GM21423 (cell line): ENCODE measurements around the gene PTPN14.

Experiments
- ATAC-seq: cut with Tn5 transposase; IDR thresholded peaks from one replicate; pipeline ENCODE4 v1.9.1; 2021; ENCODE audit warnings: mild to moderate bottlenecking, moderate library complexity; ENCODE audit not compliant: unreplicated experiment

The PTPN14 gene

GRCh38 chr1:214459895-214460294 lies 91.5 kb downstream of the PTPN14 start:
- no peak for ATAC-seq

GRCh38 chr1:214458541-214458940 lies 92.9 kb downstream of the PTPN14 start:
- ATAC-seq = no peak

DNA sequence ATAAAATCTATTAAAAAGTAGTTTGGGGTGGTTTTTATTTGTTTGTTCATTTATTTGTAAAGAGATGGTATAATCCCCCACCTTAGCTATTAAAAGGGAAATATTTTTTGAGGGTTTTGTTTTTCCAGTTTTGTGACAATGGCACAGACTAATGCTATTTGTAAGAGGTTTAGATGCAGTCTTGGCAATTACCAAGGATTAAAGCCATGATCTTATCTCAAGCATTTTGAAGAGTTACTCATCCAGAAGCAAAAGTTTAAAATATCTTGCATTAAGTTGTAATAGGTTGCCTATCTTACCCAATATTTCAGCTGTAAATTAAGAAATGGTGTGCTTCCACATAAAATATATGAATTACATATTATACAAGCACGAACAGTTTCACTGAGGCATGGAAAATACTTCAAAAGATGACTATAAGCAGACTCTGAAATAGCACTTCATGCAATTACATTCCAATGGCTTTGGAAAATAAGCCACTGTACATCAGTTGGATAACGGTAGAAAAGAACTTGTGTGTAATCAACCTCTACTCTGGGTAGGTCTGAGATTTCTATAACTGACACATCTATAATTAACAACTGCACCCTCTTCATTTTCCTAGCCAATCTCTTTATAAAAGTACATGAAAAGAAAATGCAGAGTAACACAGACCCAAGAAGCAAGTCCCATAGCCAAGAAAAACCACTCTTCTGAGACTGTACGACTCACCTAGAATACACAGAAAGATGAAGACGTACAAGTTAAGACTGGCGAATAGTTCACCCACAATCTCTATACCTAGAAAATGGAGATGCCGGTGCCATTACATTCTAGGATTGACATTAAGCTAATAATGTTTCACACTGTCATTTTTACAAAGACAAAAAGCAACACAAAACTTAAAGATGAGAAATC lies 95.2 kb downstream of the PTPN14 start:
- ATAC-seq = no peak

DNA sequence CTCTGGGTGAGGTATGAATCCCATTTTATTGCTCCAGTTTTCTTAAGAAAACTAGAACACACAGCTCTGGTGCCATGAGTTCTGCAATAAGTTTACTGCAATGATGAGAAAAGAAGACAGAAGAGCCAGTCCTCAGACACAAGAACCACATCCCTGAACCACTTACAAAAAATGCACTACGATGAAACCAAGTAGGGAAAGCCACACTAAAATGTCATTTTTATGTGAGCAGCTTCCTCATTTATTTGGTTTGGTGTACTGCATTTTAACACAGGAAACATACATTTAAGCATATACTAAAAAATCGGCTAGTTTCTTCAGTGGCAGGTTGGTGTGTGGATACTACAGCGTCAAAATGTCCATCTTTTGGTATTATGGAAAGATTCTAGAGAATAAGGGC lies 95.9 kb downstream of the PTPN14 start:
- ATAC-seq = no peak

DNA sequence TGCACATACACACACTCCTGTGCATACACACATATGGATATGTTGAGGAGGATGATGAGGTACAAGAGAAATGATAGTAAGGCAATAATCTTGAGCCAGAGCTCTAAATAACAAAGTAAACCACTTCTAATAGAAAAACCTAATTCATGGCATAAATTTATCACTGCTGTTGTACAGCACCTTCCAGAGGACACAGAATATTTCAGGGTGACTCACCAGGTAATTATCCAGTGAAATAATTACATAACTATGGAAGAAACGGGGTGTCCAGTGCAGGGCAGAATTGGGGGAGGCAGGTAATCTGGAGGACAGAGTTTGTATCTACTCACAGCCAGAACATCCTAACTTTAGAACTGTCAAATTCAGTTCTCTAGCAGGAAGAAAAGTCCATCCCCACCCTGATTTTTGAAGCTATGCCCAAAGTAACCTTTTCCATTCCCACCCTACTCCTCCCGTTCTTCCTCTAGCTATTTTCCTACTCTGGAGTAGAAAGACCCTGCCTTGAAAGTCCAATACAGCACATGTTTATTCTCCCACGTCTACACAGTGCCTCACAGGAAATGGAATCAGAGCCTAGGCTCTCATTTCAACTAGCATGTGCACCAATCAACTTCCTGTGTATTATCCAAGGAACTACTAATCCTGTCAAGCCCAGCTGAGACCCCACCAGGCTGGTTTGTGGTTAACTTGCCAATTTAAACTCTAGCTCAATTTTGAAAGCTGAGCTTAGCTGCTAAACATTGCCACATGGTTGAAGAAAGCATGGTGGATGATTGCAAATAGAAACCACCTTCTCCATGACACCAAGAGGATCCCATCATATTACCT lies 96.6 kb downstream of the PTPN14 start:
- no peak for ATAC-seq

DNA sequence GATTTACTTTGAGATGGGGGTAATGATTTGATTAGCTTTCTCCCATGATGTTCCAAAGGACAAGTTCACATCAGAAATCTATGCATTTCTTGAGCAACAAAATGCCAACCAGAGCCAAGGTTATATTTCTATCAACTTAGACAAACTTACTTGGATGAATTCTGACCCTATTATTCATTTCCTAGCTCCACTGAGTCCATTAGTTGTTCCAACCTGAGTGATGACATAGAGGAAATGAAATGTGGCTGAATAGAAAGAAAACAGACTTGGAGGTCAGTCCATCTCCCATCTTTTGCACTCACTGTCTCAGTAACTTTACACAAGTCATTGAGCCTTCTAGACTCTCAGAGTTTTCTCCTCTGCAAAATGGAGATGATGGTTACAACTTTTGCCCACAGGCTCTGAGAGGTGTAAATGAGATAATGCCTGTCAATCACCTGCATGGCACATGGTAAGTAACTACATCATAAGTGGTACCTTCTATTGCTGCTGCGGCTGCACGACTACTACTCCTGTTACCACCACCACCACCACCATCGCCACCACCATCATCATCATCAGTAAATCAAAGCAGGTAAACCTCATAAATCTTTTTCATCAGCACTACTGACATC lies 98.2 kb downstream of the PTPN14 start:
- ATAC-seq = no peak

DNA sequence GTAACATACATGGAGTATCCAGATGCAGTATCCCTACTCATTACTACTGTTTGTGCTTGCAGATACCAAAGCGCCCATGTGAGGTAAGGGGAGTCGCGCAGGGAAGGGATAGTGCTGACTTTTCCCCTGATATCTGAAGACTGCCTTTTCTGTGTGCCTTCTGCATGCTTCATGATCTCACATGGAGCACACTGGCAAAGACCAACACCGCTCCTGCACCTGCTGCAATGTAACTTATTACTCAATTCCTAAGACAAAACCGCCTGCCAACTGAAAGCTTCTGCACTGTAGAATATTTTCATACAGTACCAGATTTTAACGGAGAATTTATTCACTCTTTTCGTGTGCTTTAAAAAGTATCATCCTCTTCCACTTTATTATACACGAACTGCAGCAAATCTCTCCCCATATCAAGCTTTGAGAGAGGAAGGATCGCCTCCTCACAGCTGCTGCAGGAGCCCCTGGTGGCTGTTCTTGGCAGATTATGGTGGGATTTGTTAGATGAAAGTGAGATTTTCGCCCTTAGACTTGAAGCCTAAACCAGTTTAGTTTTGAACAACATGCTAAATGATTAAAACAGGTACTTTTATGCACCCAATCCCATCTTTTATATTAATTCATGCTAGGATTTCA lies 99.1 kb downstream of the PTPN14 start:
- no peak for ATAC-seq

- ATAC-seq = no peak
Measured at GRCh38 chr1:214451596-214451995, 99.8 kb downstream of the PTPN14 start.

GRCh38 chr1:214449371-214449770 lies 102.0 kb downstream of the PTPN14 start:
- ATAC-seq = no peak

DNA sequence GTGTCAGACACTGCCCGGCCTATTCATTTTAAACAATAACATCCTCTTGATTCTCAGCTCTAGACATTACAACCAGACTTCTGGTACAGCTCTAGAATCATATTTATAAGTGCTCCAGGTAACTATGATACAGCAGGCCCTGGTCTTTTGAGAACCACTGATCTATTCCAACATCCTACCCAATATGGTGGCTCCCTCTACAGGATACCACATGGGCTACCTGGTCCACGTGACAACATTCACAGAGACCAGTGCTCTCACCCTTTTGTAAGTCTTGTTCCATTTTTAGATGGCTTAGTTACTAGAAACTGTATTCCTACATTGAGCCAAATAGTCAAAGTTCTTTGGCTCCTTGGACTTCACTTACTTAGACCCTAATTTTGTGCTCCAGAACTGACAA lies 102.9 kb downstream of the PTPN14 start:
- ATAC-seq = no peak

GRCh38 chr1:214447557-214447871 lies 103.9 kb downstream of the PTPN14 start:
- no peak for ATAC-seq

DNA sequence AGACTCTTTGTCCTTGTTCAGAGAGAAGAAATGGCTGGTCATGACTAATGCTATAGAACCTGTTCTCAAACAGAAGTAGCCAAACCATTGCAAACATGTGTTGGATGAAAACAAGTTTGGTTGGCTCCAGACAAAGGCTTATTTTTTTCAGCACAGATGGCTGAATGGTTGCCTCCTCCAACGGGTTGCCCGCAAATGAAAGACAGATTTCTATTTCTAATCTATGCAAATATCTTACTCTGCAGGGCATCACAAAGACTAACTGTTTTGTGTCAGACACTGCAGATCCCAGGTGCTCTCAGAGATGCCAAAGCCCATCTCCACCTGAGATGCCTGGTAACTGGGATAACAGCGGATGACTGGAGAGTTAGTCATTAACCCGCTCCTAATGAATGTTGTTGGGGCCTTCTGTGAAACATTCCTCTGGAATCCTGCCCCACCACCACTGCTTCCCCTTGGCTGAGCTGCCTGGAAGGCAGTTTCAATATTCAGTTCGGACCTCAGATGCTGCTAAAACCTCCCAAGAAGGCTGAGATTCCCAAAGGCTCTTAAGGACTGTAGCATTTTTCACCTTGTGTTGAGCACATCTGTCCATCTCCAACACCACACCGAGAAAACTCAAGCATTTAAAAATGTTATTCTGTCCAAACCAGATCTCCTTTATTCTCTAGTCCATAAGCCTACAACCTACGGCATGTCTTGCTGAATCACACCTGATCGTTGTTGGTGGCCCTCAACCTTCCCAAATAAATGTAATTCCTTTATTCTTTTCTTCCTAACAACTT lies 104.4 kb downstream of the PTPN14 start:
- no peak for ATAC-seq

DNA sequence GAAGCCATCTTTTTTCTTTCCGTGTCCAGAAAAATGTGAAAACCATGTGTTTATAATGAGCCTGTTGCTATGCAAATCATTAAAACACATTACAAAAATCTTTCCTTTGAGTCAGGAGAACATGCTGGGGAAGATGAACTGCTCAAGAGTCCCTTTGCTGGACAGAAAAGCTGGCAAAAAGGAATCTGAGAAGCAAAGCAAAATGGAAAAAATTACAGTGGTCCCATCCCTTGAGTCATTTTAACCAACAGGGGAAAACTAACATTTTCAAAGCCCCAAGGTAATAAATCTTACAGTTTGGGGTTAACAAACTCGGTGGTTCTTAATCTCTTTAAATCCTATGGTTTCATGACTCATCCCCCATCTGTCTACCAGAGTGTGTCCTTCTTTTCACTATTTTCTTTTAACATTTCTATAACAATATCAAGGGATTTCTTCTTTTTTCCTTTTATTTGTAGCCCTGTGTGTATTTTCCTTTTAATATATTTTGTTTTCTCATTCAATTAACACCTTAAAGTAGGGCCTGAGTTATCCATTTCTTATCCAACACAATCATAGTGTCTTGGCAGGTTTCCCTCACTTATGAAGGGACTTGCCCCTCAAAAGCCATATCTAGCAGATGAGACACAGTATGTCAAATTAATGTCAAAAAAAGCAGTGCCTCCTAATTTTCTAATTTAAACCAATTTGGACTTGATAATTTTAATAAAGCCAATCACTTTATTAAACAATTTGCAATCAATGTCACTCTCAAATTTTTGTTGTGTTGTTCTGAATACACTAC lies 105.4 kb downstream of the PTPN14 start:
- ATAC-seq = no peak

GRCh38 chr1:214445199-214445598 lies 106.2 kb downstream of the PTPN14 start:
- ATAC-seq = no peak

DNA sequence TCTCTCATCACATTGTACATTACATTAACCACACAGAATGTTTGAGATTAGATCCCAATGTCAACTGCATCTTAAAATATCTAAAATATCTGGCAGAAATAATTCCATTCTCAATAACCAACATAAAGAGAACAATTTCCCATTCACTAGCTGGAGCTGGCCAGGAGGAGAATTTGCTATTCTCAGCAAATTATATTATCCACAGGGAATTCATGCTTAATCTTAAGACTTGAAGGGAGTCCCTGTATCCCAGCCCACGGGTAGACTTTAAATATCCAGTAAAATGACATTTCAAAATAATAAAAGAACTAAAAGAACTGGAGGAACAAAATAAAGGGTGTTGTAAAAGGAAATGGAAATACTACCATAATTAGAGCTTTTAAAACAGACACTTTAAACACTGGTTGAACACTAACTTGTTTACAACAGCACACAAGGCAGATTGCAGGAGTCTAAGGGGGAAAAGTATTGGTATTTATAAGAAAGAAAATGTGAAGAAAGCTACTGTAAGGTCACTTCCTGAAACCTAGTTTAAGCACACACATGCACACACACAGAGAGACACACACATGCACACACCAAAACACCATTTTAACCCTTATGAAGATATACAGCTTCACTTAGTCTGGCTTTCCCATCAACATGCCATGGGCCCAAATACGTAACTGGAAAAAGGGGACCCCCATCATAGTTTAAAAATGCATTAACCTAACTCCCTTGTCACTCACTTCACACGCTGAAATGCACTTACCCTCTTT lies 107.0 kb downstream of the PTPN14 start:
- no peak for ATAC-seq

- ATAC-seq = no peak
Measured at GRCh38 chr1:214441119-214441518, 110.3 kb downstream of the PTPN14 start.

GRCh38 chr1:214440219-214440965 lies 111.0 kb downstream of the PTPN14 start:
- no peak for ATAC-seq
